GM10847 (cell line): ENCODE results near the gene ERCC6.

Source experiments
- POLR2A ChIP-seq: IDR thresholded peaks from 2 replicates; pipeline ENCODE4 v1.6.1; 2011; ENCODE audit not compliant: insufficient read length; ENCODE audit errors: extremely low read depth

The ERCC6 gene

GRCh38 chr10:49504528-49504927 lies 34.4 kb downstream of the ERCC6 start:
- no peak for TF ChIP-seq POLR2A

GRCh38 chr10:49502358-49502757 lies 36.6 kb downstream of the ERCC6 start:
- TF ChIP-seq POLR2A, result no peak

GRCh38 chr10:49500412-49500811 lies 38.5 kb downstream of the ERCC6 start:
- TF ChIP-seq POLR2A, result no peak

GRCh38 chr10:49499305-49499851 lies 39.5 kb downstream of the ERCC6 start:
- no peak for TF ChIP-seq POLR2A

GRCh38 chr10:49498425-49498824 lies 40.5 kb downstream of the ERCC6 start:
- no peak for TF ChIP-seq POLR2A

GRCh38 chr10:49497358-49497757 lies 41.6 kb downstream of the ERCC6 start:
- no peak for TF ChIP-seq POLR2A

- TF ChIP-seq POLR2A, result no peak
Observed at GRCh38 chr10:49488056-49488717, 50.7 kb downstream of the ERCC6 start.

GRCh38 chr10:49486738-49487137 lies 52.2 kb downstream of the ERCC6 start:
- TF ChIP-seq POLR2A, result no peak

GRCh38 chr10:49486009-49486408 lies 52.9 kb downstream of the ERCC6 start:
- no peak for TF ChIP-seq POLR2A

GRCh38 chr10:49484486-49485235 lies 54.3 kb downstream of the ERCC6 start:
- no peak for TF ChIP-seq POLR2A

- TF ChIP-seq POLR2A, result no peak
Observed at GRCh38 chr10:49478819-49479218, 60.1 kb downstream of the ERCC6 start.

GRCh38 chr10:49474901-49475300 lies 64.0 kb downstream of the ERCC6 start:
- TF ChIP-seq POLR2A, result no peak

- no peak for TF ChIP-seq POLR2A
Observed at GRCh38 chr10:49471532-49471931, 67.4 kb downstream of the ERCC6 start.

- no peak for TF ChIP-seq POLR2A
Observed at GRCh38 chr10:49465736-49466135, 73.2 kb downstream of the ERCC6 start.
